ENCODE data around the gene NAGK. TPM values are rescaled to one million over a fixed set of nuclear protein-coding genes. Genes with fewer than 3 reads are reported as not detected.

NAGK gene
- total and polyA plus RNA-seq, 2 of the 8 experiments (the other 6 are each of a cell fraction or from before 2014, with no cell fraction given): 57.9 to 59.9 TPM

DNA sequence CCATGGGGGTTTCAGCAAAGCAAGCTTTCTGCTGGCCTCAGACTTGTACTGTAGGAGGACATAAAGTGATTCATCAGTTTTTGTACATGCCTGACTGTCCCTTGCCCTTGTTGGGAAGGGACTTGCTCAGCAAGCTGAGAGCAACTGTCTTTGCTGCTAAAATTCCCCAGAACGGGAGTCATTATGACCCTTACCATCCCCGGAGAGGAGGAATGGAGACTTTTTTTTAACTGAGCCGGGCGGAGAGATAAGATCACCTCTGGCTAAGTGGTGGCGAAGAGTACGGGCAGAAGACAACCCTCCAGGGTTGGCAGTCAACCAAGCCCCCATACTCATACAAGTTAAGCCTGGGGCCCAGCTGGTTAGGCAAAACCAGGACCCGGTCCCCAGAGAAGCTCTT lies 20.4 kb upstream of the NAGK start:
- no peaks in the 10 kb centered on the region for H3K23me2 ChIP-seq (ENCODE audit: low read depth, low read length)
- H3K4me3 ChIP-seq (ENCODE audit: extremely low read depth in 1 of 4, insufficient read depth in 2 of 4, low read depth in 3 of 4, low read length in 4 of 4): no peak overlapping the region
- no peak overlapping the region for H2AFZ ChIP-seq (ENCODE audit: low read length)
- no peak overlapping the region for H2AK5ac ChIP-seq (ENCODE audit: low read depth, low read length)
- no peak overlapping the region for H3K18ac ChIP-seq (ENCODE audit: extremely low read depth, low read length)
- H3K27ac ChIP-seq (ENCODE audit: low read depth, low read length): no peak overlapping the region
- no peak overlapping the region for H4K8ac ChIP-seq (ENCODE audit: extremely low read depth, insufficient read depth, low read length)
- H3K9me3 ChIP-seq (ENCODE audit: insufficient read depth in 2 of 2, low read depth in 1 of 2, low read length in 1 of 2): no peaks in the 10 kb centered on the region
- no peak overlapping the region for H2BK15ac ChIP-seq (ENCODE audit: low read length)
- no peak overlapping the region for H3K14ac ChIP-seq (ENCODE audit: insufficient read length)
- H2BK120ac ChIP-seq (replicated peaks; ENCODE audit: low read depth, low read length): no peak overlapping the region
- ChIA-PET POLR2A (ENCODE audit: partially characterized antibody) (interaction anchor here (1.4 kb wide), 1 partner anchor 10 kb away, joined by 4 read pairs; no protein-coding TSS in a partner anchor), CTCF (ENCODE audit: partially characterized antibody) (interaction anchor here (2.7 kb wide), 1 partner anchor 23 kb away, joined by 11 read pairs; no protein-coding TSS in a partner anchor)
- no peak overlapping the region for H2BK12ac ChIP-seq (ENCODE audit: low read depth, low read length)
- no peak for DNase-seq (ENCODE audit: low read depth in 1 of 2, low spot score in 2 of 2)
- WGBS, 2 experiments (ENCODE audit: extremely low coverage in 1 of 2, insufficient coverage in 1 of 2, insufficient read length in 1 of 2, insufficient replicate concordance in 2 of 2, low coverage in 1 of 2, low lambda C conversion rate in 2 of 2, missing lambda C conversion rate in 1 of 2): 94% methylated on average over 7 of the region's 7 CpGs; no CpG with 5 or more reads in 1 of the 2 experiments
- no peak overlapping the region for H4K91ac ChIP-seq (replicated peaks; ENCODE audit: insufficient read length, low read length)
- no peaks in the 10 kb centered on the region for H3K79me1 ChIP-seq (ENCODE audit: low read depth, low read length)
- no peak overlapping the region for H2BK5ac ChIP-seq (ENCODE audit: low read depth, low read length)
- H2BK20ac ChIP-seq (ENCODE audit: low read length): no peak overlapping the region
- no peaks in the 10 kb centered on the region for H3K4me1 ChIP-seq (replicated peaks in 1 of 4; ENCODE audit: control insufficient read depth in 3 of 4, insufficient read depth in 4 of 4, low read length in 3 of 4)
- H4K5ac ChIP-seq (ENCODE audit: insufficient read length, low read depth, low read length): no peak overlapping the region
- H3K9ac ChIP-seq (replicated peaks in 1 of 4; ENCODE audit: extremely low read depth in 1 of 4, low read depth in 3 of 4, low read length in 3 of 4): no peak overlapping the region
- no peaks in the 10 kb centered on the region for H3K79me2 ChIP-seq (ENCODE audit: control insufficient read depth in 1 of 2, insufficient read depth in 2 of 2, low read length in 2 of 2)
- no peak overlapping the region for H3K23ac ChIP-seq (ENCODE audit: insufficient read length)
- no peak overlapping the region for H3K4me2 ChIP-seq (ENCODE audit: insufficient read depth in 1 of 2, low read depth in 2 of 2, low read length in 2 of 2)
- no peak overlapping the region for H3K56ac ChIP-seq (replicated peaks; ENCODE audit: insufficient read length, low read depth, low read length)
- H3K27me3 ChIP-seq (replicated peaks in 1 of 4; ENCODE audit: control insufficient read depth in 3 of 4, extremely low read depth in 1 of 4, insufficient read depth in 3 of 4, low read length in 3 of 4): no peaks in the 10 kb centered on the region
- no peak for FAIRE-seq
- no peaks in the 10 kb centered on the region for H3K36me3 ChIP-seq (ENCODE audit: control insufficient read depth in 2 of 4, insufficient read depth in 4 of 4, low read length in 3 of 4)
- no peak overlapping the region for H3K4ac ChIP-seq (replicated peaks; ENCODE audit: insufficient read length, low read depth, low read length)
- H4K20me1 ChIP-seq (replicated peaks in 1 of 2; ENCODE audit: control insufficient read depth in 1 of 2, insufficient read depth in 2 of 2, low read length in 2 of 2): no peaks in the 10 kb centered on the region
- TF ChIP-seq HDAC2 (IDR thresholded peaks at IDR 0.05; ENCODE audit: borderline replicate concordance in 1 of 2, low read depth in 2 of 2, low read length in 2 of 2) (no peak), ASH2L (IDR thresholded peaks at IDR 0.05; ENCODE audit: low read length) (no peak), SP4 (IDR thresholded peaks at IDR 0.05; ENCODE audit: low read length) (no peak), SP2 (IDR thresholded peaks at IDR 0.05; ENCODE audit: low read length) (no peak), EZH2 (IDR thresholded peaks at IDR 0.05; ENCODE audit: low read depth, low read length, severe bottlenecking) (no peak), CTBP2 (IDR thresholded peaks at IDR 0.05; ENCODE audit: borderline replicate concordance, insufficient read depth, insufficient read length, low read length) (no peak), TAF7 (optimal IDR thresholded peaks at IDR 0.05; ENCODE audit: borderline replicate concordance, low read depth, low read length) (no peak), EP300 (IDR thresholded peaks at IDR 0.05; ENCODE audit: borderline replicate concordance in 1 of 2, low read depth in 2 of 2, low read length in 2 of 2) (no peak)
- TF ChIP-seq, protein P1, sequence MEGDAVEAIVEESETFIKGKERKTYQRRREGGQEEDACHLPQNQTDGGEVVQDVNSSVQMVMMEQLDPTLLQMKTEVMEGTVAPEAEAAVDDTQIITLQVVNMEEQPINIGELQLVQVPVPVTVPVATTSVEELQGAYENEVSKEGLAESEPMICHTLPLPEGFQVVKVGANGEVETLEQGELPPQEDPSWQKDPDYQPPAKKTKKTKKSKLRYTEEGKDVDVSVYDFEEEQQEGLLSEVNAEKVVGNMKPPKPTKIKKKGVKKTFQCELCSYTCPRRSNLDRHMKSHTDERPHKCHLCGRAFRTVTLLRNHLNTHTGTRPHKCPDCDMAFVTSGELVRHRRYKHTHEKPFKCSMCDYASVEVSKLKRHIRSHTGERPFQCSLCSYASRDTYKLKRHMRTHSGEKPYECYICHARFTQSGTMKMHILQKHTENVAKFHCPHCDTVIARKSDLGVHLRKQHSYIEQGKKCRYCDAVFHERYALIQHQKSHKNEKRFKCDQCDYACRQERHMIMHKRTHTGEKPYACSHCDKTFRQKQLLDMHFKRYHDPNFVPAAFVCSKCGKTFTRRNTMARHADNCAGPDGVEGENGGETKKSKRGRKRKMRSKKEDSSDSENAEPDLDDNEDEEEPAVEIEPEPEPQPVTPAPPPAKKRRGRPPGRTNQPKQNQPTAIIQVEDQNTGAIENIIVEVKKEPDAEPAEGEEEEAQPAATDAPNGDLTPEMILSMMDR (IDR thresholded peaks at IDR 0.05; ENCODE audit: control extremely low read depth in 1 of 3, insufficient read depth in 1 of 3, low read depth in 1 of 3, low read length in 3 of 3): no peak

Measured in H1 (cell line).